CD4-positive, alpha-beta T cell treated with Interferon alpha-2 for 1 hour (primary cell): ENCODE results near the gene CCDC59.
"Not testable (repeated sequence)": the region's sequence is repeated elsewhere in the genome, so short reads cannot be mapped to it uniquely, and the experiment has no call there.

Source experiments
- DNase-seq, 2 donors: peaks; one replicate each; pipeline ENCODE4 v3.0.0-alpha.2; 2020 to 2022

CCDC59 gene, protein sequence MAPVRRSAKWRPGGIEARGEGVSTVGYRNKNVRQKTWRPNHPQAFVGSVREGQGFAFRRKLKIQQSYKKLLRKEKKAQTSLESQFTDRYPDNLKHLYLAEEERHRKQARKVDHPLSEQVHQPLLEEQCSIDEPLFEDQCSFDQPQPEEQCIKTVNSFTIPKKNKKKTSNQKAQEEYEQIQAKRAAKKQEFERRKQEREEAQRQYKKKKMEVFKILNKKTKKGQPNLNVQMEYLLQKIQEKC

DNA sequence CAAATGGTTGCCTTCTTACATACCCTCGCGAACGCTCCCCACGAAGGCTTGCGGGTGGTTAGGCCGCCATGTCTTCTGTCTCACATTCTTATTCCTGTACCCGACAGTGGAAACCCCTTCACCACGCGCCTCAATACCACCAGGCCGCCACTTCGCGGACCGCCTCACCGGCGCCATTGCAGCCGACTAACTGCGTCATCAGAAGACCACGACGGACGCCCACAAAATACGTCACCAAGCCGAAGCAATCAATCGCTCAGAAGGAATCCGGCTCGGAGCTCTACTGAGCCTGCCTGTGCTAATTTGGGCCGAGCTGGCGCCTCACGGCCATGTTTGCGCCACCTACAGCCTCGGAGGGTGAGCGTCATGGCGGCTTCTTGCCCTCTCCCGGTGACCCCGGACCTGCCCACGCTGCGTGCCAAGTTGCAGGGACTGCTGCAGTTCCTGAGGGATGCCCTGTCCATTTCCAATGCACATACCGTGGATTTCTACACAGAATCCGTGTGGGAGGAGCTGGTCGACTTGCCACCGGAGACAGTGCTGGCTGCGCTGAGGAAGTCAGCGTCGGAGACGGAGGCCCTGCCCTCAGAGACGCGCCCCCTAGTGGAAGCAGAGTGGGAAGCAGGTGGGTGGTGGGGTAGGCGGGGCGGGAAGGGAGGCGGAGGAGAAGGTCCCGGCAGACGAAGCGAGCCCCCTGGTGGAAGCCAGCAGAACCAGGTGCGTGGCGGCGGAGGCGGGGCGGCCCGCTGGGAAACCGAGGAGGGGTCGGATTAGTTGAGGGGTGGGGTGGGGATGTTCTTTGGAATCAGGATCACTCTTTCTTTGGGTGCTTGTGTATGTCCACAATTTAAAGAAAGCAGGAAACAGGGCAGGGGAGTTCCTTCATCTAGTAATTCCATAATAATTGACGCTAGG lies at the start of gene CCDC59, which contains the start of gene METTL25:
Gene CCDC59, minus strand, starts transcription at position 188 of the 915 bp plus-strand sequence. Its CDS starts 11 bp downstream, at position 177.
Gene METTL25, plus strand, starts transcription at position 330 of the 915 bp plus-strand sequence. Its CDS starts 37 bp downstream, at position 367.
- peak; percentile 97 to 98 for DNase-seq

DNA sequence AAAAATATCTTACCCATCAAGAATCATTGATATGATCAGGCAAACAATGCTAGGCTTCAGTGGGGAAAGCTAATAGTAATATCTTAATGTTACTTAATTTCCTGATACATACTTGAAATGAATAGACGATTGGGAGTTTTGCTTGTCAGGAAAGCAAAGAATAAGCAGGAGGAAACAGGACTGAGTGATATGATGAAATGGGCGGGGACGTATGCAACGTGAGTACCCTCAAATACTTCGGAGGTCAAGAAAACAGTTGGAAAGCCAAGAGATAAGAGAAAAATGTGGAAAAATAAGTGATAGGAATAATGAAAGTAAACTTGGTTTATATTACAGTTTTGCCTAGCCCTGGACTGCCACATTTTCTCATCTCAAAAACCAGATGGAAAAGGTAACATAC lies 49.3 kb upstream of the CCDC59 start:
- no peak for DNase-seq

DNA sequence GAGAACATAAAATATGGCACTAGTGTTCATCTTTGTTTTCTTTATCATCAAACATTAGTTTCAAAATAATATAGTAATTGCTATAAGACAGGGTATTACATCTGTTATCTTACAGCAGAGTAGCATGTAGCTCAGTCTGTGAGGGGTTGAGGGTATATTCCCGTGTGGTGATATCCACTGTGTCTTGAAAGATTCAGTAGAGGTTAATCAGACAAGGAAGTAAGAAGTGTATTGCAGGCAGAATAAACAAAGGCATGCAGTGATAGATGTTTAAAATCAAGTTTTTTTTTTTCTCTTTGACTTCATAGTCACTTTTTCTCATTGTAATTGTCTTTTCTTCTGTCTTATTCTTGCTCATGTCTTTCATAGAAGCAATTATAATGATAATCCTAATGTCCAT lies 48.5 kb upstream of the CCDC59 start:
- no peak for DNase-seq

DNA sequence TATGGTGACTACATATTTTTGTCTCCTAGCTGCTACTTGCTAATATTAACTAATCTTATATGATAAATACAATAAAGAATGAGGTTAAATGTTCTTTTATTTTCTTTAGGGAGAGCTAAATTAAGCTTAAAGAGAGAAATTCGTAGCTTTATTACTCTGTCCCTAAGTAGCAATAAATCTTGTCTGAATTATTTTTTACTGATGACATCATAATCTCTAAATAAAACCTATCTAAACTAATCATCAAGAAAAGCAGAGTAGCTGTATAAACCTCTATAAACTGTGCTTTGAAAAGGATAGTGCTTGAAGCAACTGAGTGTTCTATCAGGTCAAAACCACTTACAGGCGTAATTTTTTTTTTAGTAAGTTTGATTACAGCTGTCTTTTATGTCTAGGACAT lies 42.6 kb upstream of the CCDC59 start:
- DNase-seq: no peak

DNA sequence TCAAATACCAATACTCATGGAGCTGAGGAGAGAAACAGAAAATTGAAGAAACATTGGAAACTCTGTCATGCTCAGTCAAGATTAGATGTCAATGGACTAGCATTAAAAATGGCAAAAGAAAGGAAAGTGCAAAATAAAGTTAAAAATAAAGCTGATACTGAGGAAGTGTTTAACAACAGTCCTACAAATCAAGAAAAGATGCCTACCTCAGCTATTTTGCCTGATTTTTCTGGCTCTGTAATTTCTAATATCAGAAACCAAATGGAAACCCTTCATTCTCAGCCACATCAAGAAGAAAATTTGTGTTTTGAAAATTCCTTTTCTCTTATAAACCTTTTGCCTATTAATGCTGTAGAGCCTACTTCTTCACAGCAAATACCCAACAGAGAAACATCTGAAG lies 40.7 kb upstream of the CCDC59 start:
- DNase-seq: no peak

DNA sequence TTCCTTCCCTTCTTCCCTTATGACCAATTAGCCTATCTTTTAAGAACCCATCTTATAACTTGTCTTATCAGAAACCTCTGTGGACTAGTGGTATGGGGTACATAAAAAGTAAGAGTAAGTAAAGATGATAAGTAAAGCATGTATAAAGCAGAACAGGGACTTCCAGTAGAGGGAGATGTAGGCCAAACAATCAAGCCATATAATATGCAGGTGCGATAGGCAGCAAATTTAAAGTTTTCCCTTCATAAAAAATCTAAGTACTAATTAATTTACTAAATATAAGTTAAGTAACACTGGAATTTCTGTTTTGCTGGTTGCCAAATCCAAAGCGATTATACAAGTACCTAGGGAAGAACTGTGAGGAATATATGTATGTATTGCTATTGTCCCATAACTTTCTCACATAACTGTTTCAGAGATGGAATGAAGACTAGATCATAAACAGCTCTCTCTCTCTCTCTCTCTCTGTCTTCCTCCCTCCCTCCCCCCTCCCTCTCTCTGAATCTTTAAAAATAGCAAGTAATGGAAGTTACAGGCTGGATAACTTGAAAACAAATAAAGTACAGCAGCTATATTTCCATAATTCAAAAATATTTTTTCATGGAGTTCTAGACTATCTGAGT lies 25.9 kb upstream of the CCDC59 start:
- no peak for DNase-seq

DNA sequence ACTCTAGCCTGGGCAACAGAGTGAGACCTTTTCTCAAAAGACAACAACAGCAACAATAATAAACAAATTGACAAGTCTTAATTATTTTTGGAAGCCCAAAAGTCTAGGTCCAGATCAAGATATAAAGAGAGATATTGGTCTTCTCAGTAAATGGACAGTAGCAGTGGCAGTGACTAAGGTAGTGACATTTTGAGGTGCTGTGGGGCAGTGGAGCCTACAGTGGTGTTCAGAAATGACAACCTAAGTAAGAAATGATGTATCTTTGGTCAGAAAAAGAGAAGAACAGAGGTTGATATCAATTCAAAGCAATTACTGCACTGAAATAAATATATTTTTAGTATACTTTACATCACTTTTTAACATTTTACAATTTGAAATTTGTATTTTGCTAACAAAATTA lies 20.8 kb upstream of the CCDC59 start:
- no peak for DNase-seq

DNA sequence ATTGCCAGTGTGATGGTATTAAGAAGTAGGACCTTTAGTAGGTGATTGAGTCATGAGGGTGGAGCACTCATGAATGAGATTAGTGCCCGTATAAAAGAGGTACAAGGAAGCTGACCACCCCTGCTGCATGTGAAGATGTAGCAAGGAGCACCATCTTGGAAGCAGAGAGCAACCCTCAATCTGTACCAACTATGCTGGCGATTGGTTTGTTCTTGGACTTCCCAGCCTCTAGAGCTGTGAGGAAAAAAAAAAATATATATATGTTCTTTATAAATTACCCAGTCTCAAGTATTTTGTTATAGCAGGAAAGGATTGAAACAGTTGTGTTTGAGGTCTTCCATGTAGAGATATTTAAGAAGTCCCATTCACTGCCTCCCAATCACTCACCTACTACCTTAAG lies 17.0 kb upstream of the CCDC59 start:
- no peak for DNase-seq

DNA sequence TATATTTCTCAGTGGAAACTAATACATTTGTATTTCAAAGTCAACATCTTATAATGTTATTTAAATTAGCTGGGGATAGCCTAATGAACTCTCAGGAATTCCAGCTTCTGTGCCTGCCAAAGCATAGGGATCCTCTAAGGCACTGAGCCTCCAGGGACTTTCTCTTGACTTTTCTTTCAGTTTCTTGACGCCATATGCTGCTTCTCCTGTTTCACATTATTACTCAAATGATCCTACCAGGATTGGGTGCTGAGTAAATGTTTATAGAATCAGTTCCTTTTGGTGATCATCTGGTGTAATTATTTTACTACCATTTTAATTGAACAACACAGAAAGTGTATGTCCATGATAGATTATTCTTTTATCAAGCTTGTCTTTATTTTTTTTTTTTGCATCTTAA lies 8.0 kb upstream of the CCDC59 start:
- DNase-seq: no peak

DNA sequence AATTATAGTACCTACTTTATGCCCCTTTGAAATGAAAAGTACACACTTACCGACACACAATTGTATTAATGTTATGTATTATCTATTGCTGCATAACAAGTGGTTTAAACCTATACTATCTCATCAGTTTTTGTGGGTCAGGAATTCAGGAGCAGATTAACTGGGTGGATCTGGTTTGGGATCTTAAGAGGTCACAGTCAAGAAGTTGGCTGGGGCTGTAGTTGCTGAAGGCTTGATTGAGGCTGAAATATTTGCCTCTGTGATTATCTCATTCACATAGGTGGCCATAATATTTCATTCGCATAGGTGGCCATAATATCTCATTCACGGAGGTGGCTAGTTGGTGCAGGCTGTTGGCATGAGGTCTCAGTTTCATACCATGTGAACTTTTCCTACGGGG lies 5.8 kb upstream of the CCDC59 start:
- DNase-seq: no peak

DNA sequence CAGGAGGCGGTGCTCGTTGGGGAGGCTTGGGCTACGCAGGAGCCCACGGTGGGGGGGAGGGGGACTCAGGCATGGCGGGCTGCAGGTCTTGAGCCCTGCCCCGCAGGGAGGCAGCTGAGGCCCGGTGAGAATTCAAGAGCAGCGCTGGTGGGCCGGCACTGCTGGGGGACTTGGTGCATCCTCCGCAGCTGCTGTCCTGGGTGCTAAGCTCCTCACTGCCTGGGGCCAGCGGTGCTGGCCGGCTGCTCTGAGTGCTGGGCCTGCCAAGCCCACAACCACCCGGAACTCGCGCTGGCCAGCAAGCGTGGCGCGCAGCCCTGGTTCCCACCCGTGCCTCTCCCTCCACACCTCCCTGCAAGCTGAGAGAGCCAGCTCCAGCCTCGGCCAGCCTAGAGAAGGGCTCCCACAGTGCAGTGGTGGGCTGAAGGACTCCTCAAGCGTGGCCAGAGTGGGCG lies 3.3 kb upstream of the CCDC59 start:
- DNase-seq: no peak

DNA sequence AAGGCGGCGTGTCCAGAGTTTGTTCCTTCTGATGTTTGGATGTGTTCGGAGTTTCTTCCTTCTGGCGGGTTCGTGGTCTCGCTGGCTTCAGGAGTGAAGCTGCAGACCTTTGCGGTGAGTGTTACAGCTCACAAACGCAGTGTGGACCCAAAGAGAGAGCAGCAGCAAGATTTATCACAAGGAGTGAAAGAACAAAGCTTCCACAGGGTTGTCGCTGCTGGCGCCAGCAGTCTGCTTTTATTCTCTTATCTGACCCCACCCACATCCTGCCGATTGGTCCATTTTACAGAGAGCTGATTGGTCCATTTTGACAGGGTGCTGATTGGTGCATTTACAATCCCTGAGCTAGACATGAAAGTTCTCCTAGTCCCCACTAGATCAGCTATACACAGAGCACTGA lies 2.6 kb upstream of the CCDC59 start:
- not testable (repeated sequence) for DNase-seq

DNA sequence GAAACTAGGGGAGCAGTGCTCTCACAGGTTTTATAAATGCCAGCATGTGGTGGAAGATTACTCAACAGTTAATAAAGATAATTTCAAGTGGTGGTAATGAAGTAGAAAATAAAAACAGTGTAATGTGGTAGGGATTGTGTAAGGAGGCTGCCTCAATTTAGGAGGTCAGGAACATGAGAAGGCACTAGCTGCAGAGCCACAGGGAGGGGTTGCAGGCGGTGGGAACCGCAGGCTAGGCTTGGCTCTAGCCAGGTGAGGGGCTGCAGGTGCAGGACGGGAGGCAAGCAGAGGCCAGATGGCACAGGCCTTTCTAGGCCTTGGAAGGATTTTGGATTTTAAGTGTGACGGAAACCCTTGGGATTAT lies 910 bp upstream of the CCDC59 start:
- no peak for DNase-seq

DNA sequence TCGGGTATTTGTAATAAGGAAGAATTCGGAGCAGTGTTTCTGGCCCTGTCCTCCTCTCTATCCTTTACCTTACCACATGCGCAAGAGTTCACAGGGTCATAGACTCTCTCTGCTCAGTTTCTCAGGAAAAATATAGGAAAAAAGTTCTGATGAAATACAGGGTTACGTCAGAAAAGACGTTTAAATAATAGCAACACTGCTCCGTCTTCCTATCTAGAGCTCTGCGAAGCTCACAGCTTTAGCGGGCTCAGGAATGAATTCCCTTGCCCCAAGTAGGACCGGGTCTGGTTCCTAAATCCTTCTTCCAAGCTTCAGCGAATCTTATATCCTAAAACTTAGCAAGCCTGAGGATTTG lies 365 bp downstream of the CCDC59 start:
- DNase-seq: no peak

DNA sequence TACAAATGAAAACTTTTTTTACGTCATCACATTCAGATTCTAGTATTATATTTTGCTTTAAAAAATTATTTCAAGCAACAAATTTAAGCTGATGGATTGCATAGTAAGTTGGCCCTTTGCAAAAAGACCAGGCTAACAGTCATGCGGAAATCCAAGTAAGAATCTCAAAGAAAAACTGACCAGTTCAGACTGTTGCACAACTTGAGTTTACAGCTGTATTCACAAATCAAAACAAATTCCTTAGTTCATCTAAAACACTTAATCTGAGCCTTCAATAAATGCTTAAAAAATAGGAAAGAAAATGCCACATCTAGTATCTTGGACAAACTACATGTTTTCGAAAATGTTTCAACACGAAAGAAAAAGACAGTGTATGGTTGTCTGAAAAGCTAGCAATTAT lies 847 bp downstream of the CCDC59 start:
- DNase-seq: no peak

DNA sequence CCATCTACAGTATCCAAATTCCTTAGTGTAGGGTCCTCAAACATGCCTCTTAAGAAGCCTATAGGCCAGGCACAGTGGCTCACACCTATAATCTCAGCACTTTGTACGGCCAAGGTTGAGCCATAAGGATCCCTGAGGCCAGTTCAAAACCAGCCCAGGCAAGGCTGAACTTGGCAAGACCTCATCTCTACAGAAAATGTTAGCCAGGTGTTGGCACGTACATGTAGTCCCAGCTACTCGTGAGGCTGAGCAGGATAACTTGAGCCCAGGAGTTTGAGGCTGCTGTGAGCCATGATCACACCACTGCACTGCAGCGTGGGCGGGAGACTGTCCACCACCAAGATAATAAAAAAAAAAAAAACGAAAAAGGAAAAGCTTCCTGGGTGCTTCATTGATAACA lies 6.8 kb downstream of the CCDC59 start:
- no peak for DNase-seq

DNA sequence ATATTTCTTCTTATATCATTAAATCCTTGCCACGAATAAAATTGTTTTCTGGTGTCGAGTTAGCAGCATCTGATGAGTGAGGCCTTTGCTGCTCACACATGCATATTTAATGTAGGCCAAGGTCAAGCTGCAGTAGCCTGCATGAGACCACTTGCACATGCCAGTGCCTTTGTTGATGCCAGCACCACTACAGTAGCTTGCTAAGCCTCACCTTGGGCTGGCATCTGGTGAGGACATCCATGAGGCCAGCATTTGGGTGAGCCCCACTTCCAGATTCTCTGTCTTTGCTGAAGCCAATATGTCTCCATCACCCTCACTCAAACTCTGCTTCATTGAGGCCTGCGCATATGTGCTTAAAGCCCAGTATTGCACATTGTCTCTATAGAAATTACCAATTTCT lies 8.0 kb downstream of the CCDC59 start:
- no peak for DNase-seq

DNA sequence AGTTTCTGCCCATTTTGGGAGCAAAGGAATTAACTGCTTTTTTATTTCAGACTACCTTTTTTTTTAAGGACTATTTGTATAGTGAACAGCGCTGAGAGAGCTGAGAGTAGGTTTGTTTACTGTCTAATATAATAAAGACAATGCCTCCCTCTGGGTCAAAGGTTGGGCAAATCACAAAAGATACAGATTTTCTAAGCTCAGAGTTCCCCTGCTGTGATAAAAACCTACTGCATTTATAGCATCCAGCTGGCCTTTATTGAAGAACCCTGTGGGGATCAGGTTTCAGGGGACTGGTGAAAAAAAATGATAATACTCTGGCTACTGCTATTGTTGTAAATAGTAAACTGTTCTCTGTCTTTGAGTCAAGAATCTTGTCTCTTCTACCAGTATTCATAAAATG lies 28.7 kb downstream of the CCDC59 start:
- no peak for DNase-seq

DNA sequence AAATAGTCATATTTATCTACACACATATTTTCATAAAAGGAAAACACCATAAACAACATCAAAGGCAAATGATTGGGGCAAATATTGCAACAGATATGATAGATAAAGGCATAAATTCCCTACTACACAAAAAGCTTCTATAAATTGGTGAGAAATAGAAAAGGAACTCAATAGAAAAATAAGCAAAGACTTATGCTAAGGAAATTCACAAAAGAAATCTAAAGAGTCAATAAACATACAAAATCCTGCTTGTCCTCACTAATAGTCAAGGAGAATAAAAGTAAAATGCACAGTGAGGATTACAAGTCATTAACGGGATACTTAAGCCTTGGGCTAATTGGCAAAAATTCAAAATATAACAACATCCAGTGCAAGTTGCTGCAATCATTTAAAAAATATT lies 30.3 kb downstream of the CCDC59 start:
- DNase-seq: no peak

DNA sequence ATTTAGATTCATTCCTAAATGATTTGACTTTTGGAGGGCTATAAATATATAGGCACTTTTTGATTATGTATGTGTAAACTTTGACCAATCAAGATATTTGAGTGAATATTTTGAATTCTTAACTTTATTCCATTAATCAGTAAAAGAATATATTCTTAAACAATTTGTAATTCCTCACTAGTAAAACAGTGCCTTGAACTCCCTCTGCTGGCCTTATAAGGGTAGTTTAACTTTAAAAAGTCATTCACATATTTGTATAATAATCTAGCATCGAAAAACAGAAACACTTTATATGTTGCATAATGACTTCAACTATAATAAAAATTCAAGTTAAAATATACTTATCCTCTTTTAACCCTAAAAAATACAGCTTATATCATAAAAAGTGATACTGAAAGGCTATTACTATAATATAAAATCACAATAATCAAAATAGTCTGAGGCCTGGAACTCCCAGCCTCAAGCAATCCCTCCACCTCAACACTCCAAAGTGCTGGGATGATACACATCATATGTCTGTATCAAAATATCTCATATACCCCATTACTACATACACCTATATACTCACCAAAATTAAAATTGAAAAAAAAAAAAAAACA lies 31.2 kb downstream of the CCDC59 start:
- peak in 1 of 2 donors; percentile 16 for DNase-seq

DNA sequence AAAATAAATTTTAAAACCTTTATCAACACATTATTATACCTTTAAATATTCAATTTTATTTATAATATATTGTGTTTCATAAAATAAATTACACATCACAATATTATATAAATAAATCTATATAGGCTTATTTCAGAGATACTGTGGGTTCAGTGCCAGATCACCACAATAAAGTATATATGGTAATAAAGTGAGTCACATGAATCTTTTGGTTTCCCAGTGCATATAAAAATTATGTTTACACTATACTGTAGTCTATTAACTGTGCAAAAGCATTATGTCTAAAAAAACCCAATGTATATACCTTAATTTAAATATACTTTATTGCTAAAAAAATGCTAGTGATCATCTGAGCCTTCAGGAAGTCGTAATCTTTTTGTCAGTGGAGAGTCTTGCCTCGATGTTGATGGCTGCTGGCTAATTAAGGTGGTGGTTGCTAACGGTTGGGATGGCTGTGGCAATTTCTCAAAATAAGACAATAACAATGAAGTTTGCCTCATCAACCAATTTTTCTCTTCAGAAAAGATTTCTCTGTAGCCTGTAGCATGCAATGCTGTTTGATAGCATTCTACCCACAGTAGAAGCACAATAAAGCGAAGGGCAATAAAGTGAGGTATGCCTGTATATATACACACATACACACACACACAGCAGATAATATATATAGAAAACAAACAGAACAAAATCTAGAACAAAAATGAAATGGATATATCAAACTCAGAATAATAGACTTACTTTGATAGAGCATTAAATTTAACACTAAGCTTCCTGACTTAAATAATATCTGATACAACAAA lies 32.4 kb downstream of the CCDC59 start:
- DNase-seq: no peak

DNA sequence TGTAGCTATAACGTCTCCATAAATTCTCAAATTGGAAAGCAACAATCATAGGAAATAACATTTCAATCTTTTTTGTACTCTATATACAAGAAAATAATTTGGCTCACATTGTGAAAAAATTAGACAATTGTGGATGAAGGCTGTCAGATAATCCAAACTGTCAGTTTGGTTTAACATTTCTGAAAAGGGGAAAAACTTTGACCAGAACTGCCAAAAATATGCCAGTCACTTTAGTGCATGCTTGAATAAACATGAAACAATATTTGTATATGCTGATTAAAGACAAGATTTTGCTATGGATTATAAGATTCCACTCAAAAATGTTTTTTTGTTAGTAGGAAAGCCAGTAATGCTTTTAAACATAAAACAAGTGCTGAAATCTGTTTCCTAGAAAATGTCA lies 38.9 kb downstream of the CCDC59 start:
- DNase-seq: no peak
